CD4-positive, alpha-beta T cell treated with Interleukin-17A for 1 hour (primary cell): ENCODE data around the gene TPK1.
"Not testable (repeated sequence)": the region's sequence is repeated elsewhere in the genome, so short reads cannot be mapped to it uniquely, and the experiment has no call there.

ENCODE experiments used
- DNase-seq: peaks from one replicate; pipeline ENCODE4 v3.0.0-alpha.2; 2020

The TPK1 gene

GRCh38 chr7:144606261-144606660 is 229.6 kb downstream of the TPK1 start:
- DNase-seq: no peak

DNA sequence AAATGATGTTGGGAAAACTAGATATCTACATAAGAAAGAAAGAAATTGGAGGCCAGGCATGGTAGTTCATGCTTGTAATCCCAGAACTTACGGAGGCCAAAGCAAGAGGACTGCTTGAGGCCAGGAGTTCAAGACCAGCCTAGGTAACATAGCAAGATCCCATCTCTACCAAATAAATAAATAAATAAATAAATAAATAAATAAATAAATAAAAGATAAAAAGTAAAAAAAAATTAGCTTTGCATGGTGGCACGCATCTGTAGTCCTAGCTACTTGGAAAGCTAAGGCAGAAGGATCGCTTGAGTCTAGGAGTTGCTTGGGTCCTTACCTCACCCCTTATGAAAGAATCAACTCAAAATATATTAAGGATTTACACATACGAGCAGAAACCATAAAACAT is 238.9 kb downstream of the TPK1 start:
- no peak for DNase-seq

DNA sequence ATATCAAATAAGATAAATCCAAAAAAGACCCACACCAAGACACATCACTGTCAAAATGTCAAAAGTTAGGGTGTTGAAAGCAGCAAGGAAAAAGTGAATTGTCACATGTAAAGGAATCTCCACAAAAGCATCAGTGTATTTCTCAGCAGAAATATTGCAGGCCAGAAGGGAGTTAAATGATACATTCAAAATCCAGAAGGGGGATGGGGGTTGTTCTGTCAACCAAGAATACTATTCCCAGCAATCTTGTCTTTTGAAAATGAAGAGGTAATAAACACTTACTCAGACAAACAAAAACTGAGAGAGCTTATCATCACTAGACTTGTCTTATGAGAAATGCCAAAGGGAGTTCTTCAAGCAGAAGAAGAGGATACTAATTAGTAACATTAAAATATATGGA is 241.3 kb downstream of the TPK1 start:
- no peak for DNase-seq

DNA sequence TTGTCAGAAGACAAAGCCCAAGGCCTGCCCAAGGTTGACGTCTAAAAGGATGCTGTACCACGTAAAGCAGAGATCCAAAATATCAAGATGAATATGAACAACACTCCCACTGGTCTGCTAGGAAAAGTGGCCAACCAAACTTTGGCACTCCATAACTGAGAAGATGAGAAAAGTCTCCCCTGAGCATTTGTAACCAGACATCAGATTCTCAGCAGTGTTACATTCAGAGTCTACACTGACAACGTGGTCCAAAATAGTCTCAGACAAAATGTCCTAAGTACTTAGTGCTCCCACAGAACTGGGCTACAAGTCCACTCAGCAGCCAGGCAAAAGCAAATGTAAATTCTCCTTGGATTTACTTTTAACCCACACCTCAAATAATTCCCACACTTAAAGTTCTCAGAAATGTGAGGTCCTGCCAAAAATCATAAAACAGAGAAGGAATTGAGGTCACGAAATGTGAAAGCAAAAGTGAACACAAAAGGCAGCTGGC is 247.2 kb downstream of the TPK1 start:
- no peak for DNase-seq

GRCh38 chr7:144587701-144588100 is 248.2 kb downstream of the TPK1 start:
- DNase-seq: no peak

DNA sequence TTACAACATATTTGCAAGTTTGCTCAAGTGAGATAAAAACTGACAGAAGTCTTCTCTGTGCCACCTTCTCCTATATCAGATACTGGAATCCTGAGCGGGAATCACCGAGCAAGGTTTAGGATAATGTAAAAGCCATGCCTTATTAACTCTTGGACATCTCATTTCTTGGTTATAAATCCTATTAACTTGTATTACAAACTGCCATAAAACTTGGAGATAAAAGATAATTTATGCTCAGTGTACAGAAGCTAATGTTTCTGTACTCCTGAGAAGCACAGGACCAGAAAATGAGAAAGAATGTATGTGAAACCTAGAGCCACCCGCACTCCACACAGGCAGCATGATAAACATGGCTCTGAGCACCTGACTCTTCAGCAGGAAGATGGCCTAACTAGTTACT is 251.1 kb downstream of the TPK1 start:
- DNase-seq: no peak

DNA sequence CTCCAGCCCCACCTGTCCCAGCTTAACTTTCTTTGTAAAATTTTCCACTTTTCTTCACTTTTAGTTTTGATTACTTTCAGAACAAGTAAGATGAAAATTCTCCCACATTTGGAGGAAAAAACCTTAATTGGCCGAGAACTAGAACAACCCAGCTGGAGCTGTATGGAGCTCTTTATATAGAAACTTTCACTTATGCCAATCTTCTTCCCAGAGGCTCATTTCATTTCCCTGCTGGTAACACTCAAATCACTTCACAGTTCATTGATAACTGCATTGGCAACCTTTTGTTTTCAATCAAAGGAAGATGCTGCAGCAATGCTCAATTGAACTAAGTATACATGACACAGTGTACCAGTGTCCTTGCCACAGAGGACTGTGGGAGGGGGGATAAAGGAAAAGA is 256.2 kb downstream of the TPK1 start:
- DNase-seq: no peak

- no peak for DNase-seq
Measured at GRCh38 chr7:144575456-144575855, 260.4 kb downstream of the TPK1 start.

- DNase-seq: not testable (repeated sequence)
Measured at GRCh38 chr7:144574753-144575152, 261.1 kb downstream of the TPK1 start.

- no peak for DNase-seq
Measured at GRCh38 chr7:144568233-144568632, 267.6 kb downstream of the TPK1 start.

DNA sequence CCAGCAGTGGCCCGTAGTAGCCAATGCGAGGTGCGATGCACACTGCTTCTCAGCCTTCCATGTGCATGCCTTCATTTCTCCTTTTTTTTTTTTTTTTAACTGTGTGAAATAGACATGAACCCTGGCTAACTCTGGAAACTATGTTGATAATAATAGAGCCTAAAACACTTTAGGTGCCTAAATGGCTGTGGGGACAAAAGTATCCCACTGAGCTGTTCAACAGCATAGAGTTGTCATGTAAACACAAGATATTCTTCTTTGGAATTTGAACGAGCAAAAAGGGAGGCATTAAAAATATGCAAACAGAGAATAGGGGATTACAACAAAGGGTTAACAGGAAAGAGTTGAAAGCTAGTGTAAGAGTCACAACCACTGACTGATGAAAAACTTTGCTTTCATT is 270.3 kb downstream of the TPK1 start:
- no peak for DNase-seq

- no peak for DNase-seq
Measured at GRCh38 chr7:144549861-144550260, 286.0 kb downstream of the TPK1 start.

GRCh38 chr7:144548556-144548955 is 287.3 kb downstream of the TPK1 start:
- DNase-seq: no peak

DNA sequence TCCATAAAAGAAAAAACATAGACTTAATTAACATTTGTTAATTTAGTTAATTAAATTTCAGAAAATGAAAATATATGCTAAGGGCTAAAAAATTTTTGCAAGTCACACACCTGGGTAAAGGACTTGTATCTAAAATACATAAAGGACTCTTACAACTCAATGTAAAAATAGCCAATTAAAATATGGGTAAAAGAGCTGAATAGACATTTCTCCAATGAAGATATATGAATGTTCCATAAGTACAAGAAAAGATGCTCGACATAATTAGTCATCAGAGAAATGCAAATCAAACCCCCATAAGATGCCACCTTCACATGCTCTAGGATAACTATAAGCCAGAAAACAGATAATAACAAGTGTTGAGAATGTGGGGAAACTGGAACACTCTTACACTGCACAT is 288.0 kb downstream of the TPK1 start:
- no peak for DNase-seq

DNA sequence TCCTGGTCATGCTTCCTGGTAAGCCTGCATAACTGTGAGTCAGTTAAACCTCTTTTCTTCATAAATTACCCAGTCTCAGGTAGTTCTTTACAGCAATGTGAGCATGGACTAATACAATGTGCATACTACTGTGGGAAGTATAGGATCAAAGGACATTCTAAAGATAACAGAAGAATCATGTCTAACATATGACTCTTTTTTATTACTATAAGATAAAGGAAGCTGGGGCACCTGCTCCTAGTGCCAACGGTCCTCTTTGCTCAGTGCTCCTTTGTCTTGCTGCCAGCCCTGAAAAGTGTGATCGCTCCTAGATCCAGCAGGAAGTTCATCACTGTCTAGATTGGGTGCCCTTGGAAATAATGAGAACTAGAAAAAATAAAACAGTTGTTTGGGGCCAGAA is 289.1 kb downstream of the TPK1 start:
- no peak for DNase-seq

- no peak for DNase-seq
Measured at GRCh38 chr7:144545330-144545729, 290.5 kb downstream of the TPK1 start.

- DNase-seq: no peak
Measured at GRCh38 chr7:144534655-144535395, 301.0 kb downstream of the TPK1 start.

GRCh38 chr7:144534196-144534595 is 301.7 kb downstream of the TPK1 start:
- no peak for DNase-seq

DNA sequence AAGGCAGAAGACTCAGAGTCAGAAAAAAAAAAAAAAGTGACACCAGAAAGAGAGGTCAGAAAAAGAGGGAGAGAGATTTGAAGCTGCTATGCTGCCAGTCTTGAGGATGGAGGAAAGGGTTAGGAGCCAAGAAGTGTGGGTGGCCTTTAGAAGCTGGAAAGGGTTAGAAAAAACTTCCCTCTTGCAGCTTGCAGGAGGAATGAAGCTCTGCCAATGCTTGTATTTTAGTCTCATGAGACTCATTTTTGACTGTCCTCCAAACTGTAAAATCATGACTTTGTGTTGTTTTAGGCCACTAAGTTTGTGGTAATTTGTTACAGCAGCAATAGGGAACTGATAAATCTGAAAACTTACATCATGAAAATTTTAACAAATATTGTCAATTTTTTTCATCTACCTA is 304.7 kb downstream of the TPK1 start:
- no peak for DNase-seq

GRCh38 chr7:144529269-144529926 is 306.5 kb downstream of the TPK1 start:
- DNase-seq: no peak

- DNase-seq: no peak
Measured at GRCh38 chr7:144528536-144529045, 307.3 kb downstream of the TPK1 start.

DNA sequence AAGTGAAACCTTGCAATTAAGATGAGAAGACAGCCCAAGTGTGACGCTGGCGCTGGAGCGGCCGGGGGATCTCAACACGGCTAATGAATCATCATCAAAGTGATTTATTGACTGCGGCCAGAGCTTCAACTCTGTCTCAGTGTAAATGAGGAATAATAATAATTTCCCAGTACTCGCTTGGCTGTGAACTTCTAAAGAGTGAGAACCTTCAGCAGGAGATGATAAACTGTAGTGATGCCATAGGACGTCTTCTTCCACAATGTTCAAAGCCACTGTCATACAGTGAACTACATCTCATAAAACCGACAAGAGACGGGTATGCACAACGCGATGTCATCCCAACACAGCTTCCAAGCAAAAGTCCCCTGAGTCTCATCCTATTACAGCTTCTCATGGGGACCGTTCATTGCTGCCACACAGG is 308.8 kb downstream of the TPK1 start:
- no peak for DNase-seq

- no peak for DNase-seq
Measured at GRCh38 chr7:144525956-144526355, 309.9 kb downstream of the TPK1 start.

GRCh38 chr7:144524271-144524670 is 311.6 kb downstream of the TPK1 start:
- DNase-seq: no peak
